K562 (cell line): ENCODE measurements around the gene CRYBB1. TPM values are rescaled to one million over a fixed set of nuclear protein-coding genes. Genes with fewer than 3 reads are reported as not detected.

ENCODE experiments used
- ATF4 ChIP-seq: fragments of 450-650 bp; formaldehyde crosslinking; IDR thresholded peaks from 2 replicates; pipeline ENCODE4 v1.4.0; 2022; ENCODE audit warnings: mild to moderate bottlenecking, moderate library complexity
- CHD7 ChIP-seq: fragments of 200-600 bp; sonication (generic); IDR thresholded peaks from one replicate; pipeline ENCODE4 v1.6.1; 2012; ENCODE audit warnings: mild to moderate bottlenecking, low read depth, low read length, inconsistent platforms
- FOXJ2 ChIP-seq: fragments of 200-800 bp; sonication (Bioruptor generic); IDR thresholded peaks from 2 replicates; pipeline ENCODE4 v1.6.1; 2016; ENCODE audit warnings: missing genetic modification characterization, missing compliant biosample characterization
- HNRNPH1 ChIP-seq: fragments of 200-400 bp; formaldehyde crosslinking; optimal IDR thresholded peaks from 2 replicates; pipeline ENCODE3; 2017; ENCODE audit warnings: low read depth, mild to moderate bottlenecking, low read length, moderate library complexity
- MTF1 ChIP-seq: fragments of 250-450 bp; sonication (Bioruptor Pico); IDR thresholded peaks from 2 replicates; pipeline ENCODE4 v1.9.0; 2021; ENCODE audit warnings: moderate library complexity, mild to moderate bottlenecking, inconsistent platforms, borderline replicate concordance
- NFIC ChIP-seq: fragments of 450-650 bp; IDR thresholded peaks from 2 replicates; pipeline ENCODE4 v1.6.1; 2017; ENCODE audit warnings: mild to moderate bottlenecking, inconsistent platforms
- NR2C2 ChIP-seq, 2 experiments: fragments of 200-800 bp in 1 of 2; sonication (Bioruptor generic) in 1 of 2; sonication (generic) in 1 of 2; formaldehyde crosslinking in 1 of 2; IDR thresholded peaks; 2 replicates each; pipeline versions ENCODE4 v1.6.1 to v1.8.0; 2016 to 2022; ENCODE audit warnings: mild to moderate bottlenecking in 1 of 2, missing compliant biosample characterization in 1 of 2, missing genetic modification characterization in 1 of 2, missing genetic modification reagents in 1 of 2
- POLR3A ChIP-seq: IDR thresholded peaks from 2 replicates; pipeline ENCODE4 v1.6.1; 2011; ENCODE audit warnings: borderline replicate concordance, mild to moderate bottlenecking, moderate library complexity; ENCODE audit not compliant: insufficient read length, insufficient read depth; ENCODE audit errors: extremely low read depth
- SRSF3 ChIP-seq: fragments of 200-400 bp; formaldehyde crosslinking; IDR thresholded peaks from 2 replicates; pipeline ENCODE4 v1.6.1; 2016; ENCODE audit warnings: mild to moderate bottlenecking, low read length, moderate library complexity; ENCODE audit not compliant: insufficient read depth
- ZBTB17 ChIP-seq: fragments of 450-650 bp; formaldehyde crosslinking; IDR thresholded peaks from 2 replicates; pipeline ENCODE4 v1.4.0; 2020; ENCODE audit warnings: mild to moderate bottlenecking
- ZNF253 ChIP-seq: fragments of 250-450 bp; sonication (Bioruptor Pico); conservative IDR thresholded peaks from 2 replicates; pipeline ENCODE4 v1.6.1; 2021; ENCODE audit warnings: mild to moderate bottlenecking
- ZZZ3 ChIP-seq: fragments of 450-650 bp; IDR thresholded peaks from 2 replicates; pipeline ENCODE4 v1.6.1; 2016; ENCODE audit warnings: antibody characterized with exemption, mild to moderate bottlenecking, moderate library complexity
- polyA plus RNA-seq, 8 experiments: library from polyadenylated mRNA; depleted of rRNA in 4 of 8; stranded (reverse) in 5 of 8; unstranded in 3 of 8; fragments of >200 nt; fragmentation: Nextera tagmentation in 2 of 8; fragmentation: Illumina TruSeq in 1 of 8; extraction: Ambion mirVana in 2 of 8; extraction: Trizol in 1 of 8; gene quantifications; 2 replicates each; pipeline versions ENCODE4 v1.2.1 to v1.2.3, GENCODE V29; 2011 to 2014; ENCODE audit warnings: inconsistent platforms in 1 of 8, missing spikeins in 1 of 8
- total RNA-seq, 7 experiments: library from RNA; depleted of rRNA in 6 of 7; stranded (reverse); fragments of >200 nt in 6 of 7; fragmentation: Illumina TruSeq in 2 of 7; extraction: Trizol in 2 of 7; gene quantifications; 2 replicates each; pipeline versions ENCODE4 v1.2.1 to v1.2.3, GENCODE V29; 2011 to 2021; ENCODE audit warnings: low replicate concordance in 1 of 7
- TF ChIP-seq, protein P1 (sequence below): fragments of 450-650 bp; formaldehyde crosslinking; IDR thresholded peaks from 2 replicates; pipeline ENCODE4 v1.4.0; 2020; ENCODE audit warnings: mild to moderate bottlenecking, moderate library complexity

The CRYBB1 gene
- total and polyA plus RNA-seq, 9 of the 15 experiments (the other 6 are each of a cell fraction or from before 2014, with no cell fraction given): 0.16 to 0.45 (median 0.33) TPM; not detected in 2

GRCh38 chr22:26617271-26618199 is at the start of gene CRYBB1 (continued):
- TF ChIP-seq ATF4 (CRISPR knock-in tag) (no peak), MTF1 (CRISPR knock-in tag) (no peak), NR2C2 (CRISPR knock-in tag; IDR thresholded peaks at IDR 0.05) (no peak), NR2C2 (tag; IDR thresholded peaks at IDR 0.05) (no peak), HNRNPH1 (no peak), SRSF3 (no peak), FOXJ2 (tag) (no peak), NFIC (peak; percentile 40), CHD7 (no peak), ZNF253 (no peak), POLR3A (no peak), ZBTB17 (CRISPR knock-in tag) (no peak), ZZZ3 (no peak)
- TF ChIP-seq, protein P1, sequence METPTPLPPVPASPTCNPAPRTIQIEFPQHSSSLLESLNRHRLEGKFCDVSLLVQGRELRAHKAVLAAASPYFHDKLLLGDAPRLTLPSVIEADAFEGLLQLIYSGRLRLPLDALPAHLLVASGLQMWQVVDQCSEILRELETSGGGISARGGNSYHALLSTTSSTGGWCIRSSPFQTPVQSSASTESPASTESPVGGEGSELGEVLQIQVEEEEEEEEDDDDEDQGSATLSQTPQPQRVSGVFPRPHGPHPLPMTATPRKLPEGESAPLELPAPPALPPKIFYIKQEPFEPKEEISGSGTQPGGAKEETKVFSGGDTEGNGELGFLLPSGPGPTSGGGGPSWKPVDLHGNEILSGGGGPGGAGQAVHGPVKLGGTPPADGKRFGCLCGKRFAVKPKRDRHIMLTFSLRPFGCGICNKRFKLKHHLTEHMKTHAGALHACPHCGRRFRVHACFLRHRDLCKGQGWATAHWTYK (CRISPR knock-in tag): no peak
